HL-60/S4 (cell line): ENCODE results near the gene ACTRT2.

Source experiments
- in situ Hi-C: fragments of 300-500 bp; cut with MboI; formaldehyde crosslinking; loops from 2 replicates; pipeline ENCODE4 v1.14.3; 2022; ENCODE audit warnings: low sequenced_read_pairs

Gene ACTRT2

GRCh38 chr1:3001471-3002348, 19.6 kb upstream of the ACTRT2 start:
- in situ Hi-C loops, result loop anchor here (10.0 kb wide), 1 partner anchor 423 kb away; no protein-coding TSS in a partner anchor

- in situ Hi-C loops, result loop anchor here (10.0 kb wide), 1 partner anchor 422 kb away; no protein-coding TSS in a partner anchor
Measured at GRCh38 chr1:3002349-3003038, 18.8 kb upstream of the ACTRT2 start.

DNA sequence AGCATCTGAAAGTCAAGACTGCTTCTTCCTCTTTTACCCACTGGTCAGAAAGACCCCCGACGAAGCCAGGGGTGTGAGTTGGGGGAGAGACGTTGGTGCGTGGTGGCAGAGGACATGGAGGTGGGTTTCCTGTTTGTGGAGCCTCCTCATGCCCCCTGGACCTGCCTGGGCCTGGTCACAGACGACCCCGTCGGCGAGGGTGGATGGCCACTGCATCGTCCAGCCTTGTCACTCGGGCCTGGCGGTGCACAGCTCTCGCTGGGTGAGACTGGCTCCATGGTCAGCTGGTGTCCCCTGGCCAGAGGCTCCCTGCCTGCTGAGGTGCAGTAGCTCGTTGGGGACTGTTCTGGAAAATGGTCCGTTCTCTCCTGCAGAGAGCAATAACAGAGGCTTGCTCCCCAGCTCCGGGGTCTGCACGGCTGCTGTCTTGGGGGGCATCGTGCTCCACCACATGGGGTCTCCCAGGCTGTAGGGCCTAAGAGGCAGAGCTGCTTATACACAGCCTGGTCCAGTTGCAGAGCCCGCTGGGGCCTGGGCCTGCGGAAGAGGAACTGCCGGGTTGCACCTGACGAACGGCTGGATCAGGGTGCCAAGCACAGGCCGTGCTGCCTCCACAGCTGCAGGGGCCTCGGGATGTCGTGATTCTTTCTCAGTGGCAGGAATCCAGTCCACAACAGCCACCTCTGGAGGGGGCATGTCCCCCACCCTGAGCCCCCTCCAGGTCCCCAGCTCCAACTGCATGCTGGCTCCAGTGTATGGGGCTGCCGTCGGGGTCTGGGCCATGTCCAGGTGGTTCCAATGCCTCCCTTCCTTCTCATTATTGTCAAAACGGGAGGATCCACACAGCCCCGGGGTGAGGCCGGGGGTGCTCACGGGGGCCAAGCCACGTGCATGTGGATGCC, 18.0 kb upstream of the ACTRT2 start:
- in situ Hi-C loops, result loop anchor here (10.0 kb wide), 1 partner anchor 422 kb away; no protein-coding TSS in a partner anchor

DNA sequence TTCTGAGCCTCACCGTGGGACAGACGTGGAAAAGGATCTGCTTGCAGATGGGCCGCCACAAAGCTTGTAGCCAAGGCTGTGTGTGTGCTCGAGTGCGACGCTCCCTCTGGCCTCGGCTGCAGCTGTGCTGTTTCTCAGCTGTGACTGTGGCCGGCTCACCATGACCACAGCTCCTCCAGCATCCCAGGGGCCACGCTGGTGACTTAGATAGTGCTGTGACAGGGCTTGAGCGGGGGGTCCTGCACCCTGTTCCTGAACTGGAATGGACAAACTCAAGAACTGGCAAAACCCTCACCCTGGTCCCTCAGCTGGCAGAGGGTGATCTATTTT, 17.4 kb upstream of the ACTRT2 start:
- in situ Hi-C loops, result loop anchor here (10.0 kb wide), 1 partner anchor 421 kb away; no protein-coding TSS in a partner anchor

DNA sequence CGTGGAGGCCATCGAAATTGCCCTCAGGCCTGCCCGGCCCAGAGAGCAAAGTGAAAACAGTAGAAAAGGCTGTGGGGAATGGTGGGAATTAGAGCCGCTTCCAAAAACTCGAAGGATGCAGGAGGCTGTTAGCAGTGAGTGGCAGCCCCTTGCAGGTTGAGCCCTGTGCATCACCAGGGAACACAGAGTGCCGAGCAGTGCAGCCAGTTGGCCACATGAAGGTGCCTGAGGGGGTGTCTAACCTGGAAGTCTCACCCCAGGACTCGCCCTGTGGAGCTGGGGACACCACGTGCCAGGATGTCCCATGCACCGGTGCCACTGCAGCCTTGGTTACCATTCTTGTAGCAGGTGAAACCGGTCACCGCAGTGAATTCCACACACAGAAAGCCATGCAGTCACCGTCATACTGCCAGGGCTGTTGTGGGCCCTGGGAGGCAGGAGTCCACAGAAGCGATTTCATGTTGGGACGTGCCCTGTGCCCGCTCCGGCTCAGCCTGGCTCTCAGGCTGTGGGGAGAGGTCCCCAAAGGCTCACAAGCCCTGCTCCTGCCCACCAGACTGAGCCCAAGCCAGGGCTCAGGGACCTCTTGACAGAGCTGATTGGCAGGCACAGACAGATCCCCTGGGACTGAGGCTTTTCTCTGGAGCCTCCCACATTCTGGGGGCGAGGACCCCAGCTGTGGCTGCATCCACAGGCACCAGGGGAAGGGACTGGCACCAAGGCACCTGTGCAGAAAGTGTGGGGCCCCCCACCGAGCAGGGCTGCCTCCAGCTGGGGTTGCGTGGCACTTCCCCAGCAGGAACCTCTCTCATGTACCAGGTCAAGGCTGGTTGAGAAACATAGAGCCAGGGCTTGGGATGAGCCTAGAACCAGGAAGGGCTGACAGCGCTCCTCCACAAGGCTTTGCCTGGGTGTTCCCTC, 16.7 kb upstream of the ACTRT2 start:
- in situ Hi-C loops, result loop anchor here (10.0 kb wide), 1 partner anchor 420 kb away; no protein-coding TSS in a partner anchor

DNA sequence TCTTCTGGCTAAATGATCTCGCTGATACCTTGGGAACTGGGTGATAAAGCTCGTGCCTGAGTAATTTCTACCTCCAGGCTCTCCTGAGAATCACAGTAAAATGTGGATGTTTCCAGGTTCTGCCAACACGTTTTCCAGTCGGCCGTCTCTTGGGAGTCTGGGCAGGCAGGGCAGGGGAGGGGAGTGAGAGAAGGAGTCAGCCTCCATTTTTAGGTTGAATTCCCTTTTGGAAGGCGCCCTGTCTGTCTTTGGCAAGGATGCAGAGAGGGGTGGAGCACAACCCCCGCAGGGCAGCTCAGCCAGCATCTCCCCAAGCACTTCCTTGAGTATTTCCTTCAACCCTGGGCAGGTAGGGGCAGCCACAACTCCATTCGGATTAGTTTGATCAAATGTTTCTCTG, 15.5 kb upstream of the ACTRT2 start:
- in situ Hi-C loops, result loop anchor here (10.0 kb wide), 1 partner anchor 419 kb away; no protein-coding TSS in a partner anchor

DNA sequence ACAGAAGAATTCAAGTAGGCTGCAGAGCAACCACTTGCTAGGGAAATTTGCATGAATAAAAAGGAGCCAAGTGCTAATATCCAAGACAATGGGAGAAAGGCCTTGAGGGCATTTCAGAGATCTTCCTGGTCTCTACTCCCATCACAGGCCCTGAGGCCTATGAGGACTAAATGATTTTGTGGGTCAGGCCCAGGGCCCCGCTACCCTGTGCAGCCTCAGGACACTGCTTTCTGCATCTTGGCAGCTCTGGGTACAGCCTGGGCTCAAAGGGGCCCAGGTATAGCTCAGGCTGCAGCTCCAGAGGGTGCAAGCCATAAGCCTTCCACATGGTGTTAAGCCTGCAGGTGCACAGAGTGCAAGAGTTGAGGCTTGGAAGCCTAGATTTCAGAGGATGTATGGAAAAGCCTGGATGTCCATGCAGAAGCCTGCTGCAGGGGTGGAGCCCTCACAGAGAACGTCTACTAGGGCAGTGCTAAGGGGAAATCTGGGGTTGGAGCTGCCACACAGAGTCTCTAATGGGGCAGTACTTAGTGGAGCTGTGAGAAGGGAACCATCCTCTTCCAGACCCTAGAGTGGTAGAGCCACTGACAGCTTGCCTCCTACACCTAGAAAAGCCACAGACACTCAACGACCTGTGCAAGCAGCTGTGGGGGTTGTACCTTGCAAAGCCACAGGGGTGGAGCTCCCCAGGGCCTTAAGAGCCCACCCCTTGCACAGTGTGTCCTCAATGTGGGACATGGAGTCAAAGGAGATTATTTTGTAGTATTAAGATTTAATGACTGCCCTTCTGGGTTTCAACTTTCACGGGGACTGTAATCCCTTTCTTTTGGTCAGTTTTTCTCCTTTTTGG, 13.7 kb upstream of the ACTRT2 start:
- in situ Hi-C loops, result loop anchor here (10.0 kb wide), 1 partner anchor 417 kb away; no protein-coding TSS in a partner anchor

DNA sequence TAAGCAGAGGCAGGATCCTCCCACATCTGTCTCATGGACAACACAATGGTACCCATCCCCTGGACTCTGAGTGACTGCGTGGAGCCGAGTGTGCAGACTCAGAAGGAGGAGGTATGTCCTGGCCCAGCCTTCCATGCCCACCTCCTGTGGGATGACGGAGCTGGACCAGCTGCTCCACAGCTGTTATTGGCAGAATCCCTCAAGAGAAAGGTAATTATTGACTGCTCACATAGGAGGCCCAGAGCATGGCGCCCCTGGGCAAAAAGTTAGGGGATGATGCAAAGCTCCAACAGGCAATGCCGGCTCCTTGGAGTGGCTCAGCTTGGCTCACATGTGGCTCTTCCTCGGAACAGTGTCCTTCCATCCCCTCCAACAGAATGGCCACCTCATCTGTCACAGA, 12.2 kb upstream of the ACTRT2 start:
- in situ Hi-C loops, result loop anchor here (10.0 kb wide), 1 partner anchor 416 kb away; no protein-coding TSS in a partner anchor

DNA sequence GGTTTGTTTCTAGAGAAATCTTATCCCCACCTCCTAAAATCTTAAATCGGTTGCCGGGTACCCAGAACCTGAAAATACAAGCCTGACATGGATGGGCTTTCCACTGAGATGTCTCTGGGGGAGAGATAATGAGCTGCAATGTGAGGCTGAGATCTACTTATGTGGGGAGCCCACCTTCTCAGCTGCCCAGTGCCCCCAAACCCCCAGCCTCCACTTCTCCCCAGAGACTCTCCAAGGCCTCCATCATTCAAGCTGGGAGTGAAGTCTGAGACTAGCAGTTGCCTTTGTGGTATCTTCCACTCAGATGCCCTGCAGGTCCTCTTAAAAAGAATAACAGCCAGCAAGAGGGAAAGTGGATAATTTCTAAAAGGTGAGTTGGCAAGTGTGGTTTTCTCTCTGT, 11.7 kb upstream of the ACTRT2 start:
- in situ Hi-C loops, result loop anchor here (10.0 kb wide), 1 partner anchor 415 kb away; no protein-coding TSS in a partner anchor

- in situ Hi-C loops, result no loop called here
Measured at GRCh38 chr1:3011127-3011526, 10.1 kb upstream of the ACTRT2 start.

DNA sequence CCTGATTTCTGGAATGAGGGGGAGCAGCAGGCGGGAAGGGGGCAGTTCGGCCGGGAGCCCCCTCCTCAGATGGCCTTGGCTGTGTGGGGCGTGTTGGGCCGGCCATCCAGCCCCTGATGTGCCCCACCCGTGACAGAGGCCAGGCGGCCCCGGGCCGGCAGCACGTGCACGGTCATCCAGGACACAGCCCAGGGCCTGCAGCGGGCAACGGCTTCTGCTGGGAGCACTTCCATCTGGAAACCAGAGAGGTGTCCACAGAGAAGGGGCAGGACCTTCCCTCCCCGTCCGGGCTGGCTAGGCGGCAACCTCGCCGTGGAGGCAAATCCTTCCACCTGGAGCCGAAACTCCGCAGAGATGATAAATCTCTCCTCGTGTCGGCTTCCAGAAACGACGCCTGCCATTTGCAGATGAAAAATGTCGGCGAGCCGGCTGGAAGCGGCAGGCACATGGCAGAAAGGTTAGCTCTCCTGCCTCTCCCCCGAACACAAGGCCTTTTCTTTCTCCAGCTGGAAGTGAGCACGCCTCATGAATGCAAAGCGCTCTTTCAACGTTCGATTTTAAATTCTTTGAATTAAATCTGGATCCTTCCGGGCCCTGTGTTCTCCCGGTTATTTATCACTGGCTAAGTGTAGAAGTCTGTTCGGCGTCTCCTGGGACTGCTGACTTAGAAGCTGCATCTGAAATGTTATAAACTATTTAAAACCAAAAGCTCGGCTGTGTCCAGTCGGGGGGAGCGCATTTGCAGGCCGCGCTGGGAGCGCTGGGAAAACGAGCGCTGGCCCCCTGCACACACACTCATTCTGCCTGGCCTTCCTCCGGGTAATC, 9.4 kb upstream of the ACTRT2 start:
- in situ Hi-C loops, result no loop called here

- in situ Hi-C loops, result no loop called here
Measured at GRCh38 chr1:3012456-3013291, 8.6 kb upstream of the ACTRT2 start.

GRCh38 chr1:3013371-3014049, 7.8 kb upstream of the ACTRT2 start:
- in situ Hi-C loops, result no loop called here

DNA sequence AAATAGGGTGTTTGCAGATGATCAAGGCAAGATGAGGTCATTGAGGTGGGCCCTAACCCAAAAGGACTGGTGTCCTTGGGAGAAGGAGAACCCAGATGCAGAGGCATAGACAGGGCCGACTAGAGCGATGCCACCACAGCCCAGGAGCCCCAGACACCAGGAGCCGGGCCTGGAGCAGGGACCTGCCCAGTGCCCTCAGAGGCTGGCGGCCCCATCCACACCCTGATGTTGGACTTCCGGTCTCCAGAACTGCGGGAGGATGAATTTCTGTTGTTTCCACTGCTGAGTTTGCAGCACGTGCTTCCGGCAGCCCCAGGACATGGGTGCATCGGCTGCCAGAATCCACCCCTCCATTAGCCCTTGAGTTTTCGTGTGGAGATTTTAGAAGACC, 7.2 kb upstream of the ACTRT2 start:
- in situ Hi-C loops, result no loop called here

GRCh38 chr1:3014443-3015268, 6.6 kb upstream of the ACTRT2 start:
- in situ Hi-C loops, result no loop called here

GRCh38 chr1:3015269-3015635, 6.0 kb upstream of the ACTRT2 start:
- in situ Hi-C loops, result no loop called here
